Neural progenitor cell (in vitro differentiated cells): ENCODE data around the gene UBE2O. TPM values are rescaled to one million over a fixed set of nuclear protein-coding genes. Genes with fewer than 3 reads are reported as not detected.

Experiments
- DNase-seq: peaks from one replicate; pipeline ENCODE4 v3.0.0-alpha.2; 2016; ENCODE audit warnings: low spot score
- H2AFZ ChIP-seq: fragments of 200-600 bp; sonication (generic); replicated peaks from 2 replicates; pipeline ENCODE4 v1.6.1; 2016; ENCODE audit warnings: antibody characterized with exemption
- H3F3A ChIP-seq: fragments of 200-600 bp; sonication (generic); 2 replicates; pipeline ENCODE4 v1.6.1; 2016; ENCODE audit warnings: antibody characterized with exemption, low read depth
- H3K27ac ChIP-seq: fragments of 200-600 bp; sonication (generic); 2 replicates; pipeline ENCODE4 v1.5.1; 2016; ENCODE audit warnings: mild to moderate bottlenecking
- H3K27me3 ChIP-seq: fragments of 200-600 bp; sonication (generic); 2 replicates; pipeline ENCODE4 v1.6.1; 2016; ENCODE audit warnings: mild to moderate bottlenecking, moderate library complexity
- H3K36me3 ChIP-seq: fragments of 200-600 bp; sonication (generic); 2 replicates; pipeline ENCODE4 v1.5.1; 2016
- H3K4me1 ChIP-seq: fragments of 200-600 bp; sonication (generic); 2 replicates; pipeline ENCODE4 v1.6.1; 2016; ENCODE audit warnings: mixed run types
- H3K4me2 ChIP-seq: fragments of 200-600 bp; sonication (generic); 2 replicates; pipeline ENCODE4 v1.6.1; 2016
- H3K4me3 ChIP-seq: fragments of 200-600 bp; sonication (generic); 2 replicates; pipeline ENCODE4 v1.5.1; 2016
- H3K79me2 ChIP-seq: fragments of 200-600 bp; sonication (generic); 2 replicates; pipeline ENCODE4 v1.6.1; 2016; ENCODE audit warnings: low read depth
- H3K9ac ChIP-seq: fragments of 200-600 bp; sonication (generic); 2 replicates; pipeline ENCODE4 v1.6.1; 2016
- H3K9me3 ChIP-seq: fragments of 200-600 bp; sonication (generic); 2 replicates; pipeline ENCODE4 v1.5.1; 2016; ENCODE audit warnings: low read depth
- H4K20me1 ChIP-seq: fragments of 200-600 bp; sonication (generic); 2 replicates; pipeline ENCODE4 v1.6.1; 2016; ENCODE audit warnings: low read depth
- H3K27ac Mint-ChIP-seq: 3 replicates; pipeline ENCODE4 v1.8.0; 2021; ENCODE audit warnings: mixed read lengths
- H3K27me3 Mint-ChIP-seq: 2 replicates; pipeline ENCODE4 v1.8.0; 2022; ENCODE audit warnings: low read depth, mild to moderate bottlenecking, inconsistent platforms, moderate library complexity, mixed read lengths; ENCODE audit not compliant: insufficient read depth
- H3K36me3 Mint-ChIP-seq: 3 replicates; pipeline ENCODE4 v1.8.0; 2021; ENCODE audit warnings: mixed read lengths
- H3K4me1 Mint-ChIP-seq: 3 replicates; pipeline ENCODE4 v1.8.0; 2021; ENCODE audit warnings: mixed read lengths
- H3K4me3 Mint-ChIP-seq: 3 replicates; pipeline ENCODE4 v1.8.0; 2021; ENCODE audit warnings: mild to moderate bottlenecking, moderate library complexity, mixed read lengths
- H3K9me3 Mint-ChIP-seq: 3 replicates; pipeline ENCODE4 v1.8.0; 2020; ENCODE audit warnings: mixed read lengths
- CTCF ChIP-seq: fragments of 200-600 bp; sonication (generic); IDR thresholded peaks from 2 replicates; pipeline ENCODE4 v1.5.1; 2017; ENCODE audit warnings: antibody characterized with exemption, mild to moderate bottlenecking
- EZH2 ChIP-seq: fragments of 200-600 bp; sonication (generic); IDR thresholded peaks from 2 replicates; pipeline ENCODE4 v1.6.1; 2017; ENCODE audit warnings: antibody characterized with exemption, mild to moderate bottlenecking, moderate library complexity
- EZH2phosphoT487 ChIP-seq: fragments of 200-600 bp; sonication (generic); IDR thresholded peaks from 2 replicates; pipeline ENCODE4 v1.6.1; 2017; ENCODE audit warnings: antibody characterized with exemption
- total RNA-seq: library from RNA; depleted of rRNA; stranded (reverse); fragments of >200 nt; gene quantifications from 2 replicates; pipeline ENCODE4 v1.2.3, GENCODE V29; 2015; ENCODE audit warnings: low replicate concordance

The UBE2O gene
- total RNA-seq, 1 donor from 2014 or later, result 20.6 TPM

GRCh38 chr17:76481071-76481655, 28.2 kb upstream of the UBE2O start:
- Mint-ChIP-seq H3K4me3 (peak overlapping the region; percentile 72), H3K27me3 (peaks cover 9% of the 10 kb centered on the region), H3K27ac (peak overlapping the region; percentile 99), H3K36me3 (no peaks in the 10 kb centered on the region), H3K4me1 (peaks cover 21% of the 10 kb centered on the region), H3K9me3 (no peaks in the 10 kb centered on the region)
- Histone ChIP-seq H3K36me3 (no peaks in the 10 kb centered on the region), H3K9me3 (no peaks in the 10 kb centered on the region), H2AFZ (no peak overlapping the region), H3K4me3 (no peak overlapping the region), H3K79me2 (no peaks in the 10 kb centered on the region), H3F3A (peaks cover 3% of the 10 kb centered on the region), H3K27me3 (no peaks in the 10 kb centered on the region), H3K4me2 (no peak overlapping the region), H3K9ac (no peak overlapping the region), H3K27ac (no peak overlapping the region), H3K4me1 (no peaks in the 10 kb centered on the region), H4K20me1 (no peaks in the 10 kb centered on the region)
- DNase-seq, result no peak
- TF ChIP-seq CTCF, result no peak
- TF ChIP-seq EZH2phosphoT487, result no peak
- no peak for TF ChIP-seq EZH2

GRCh38 chr17:76480632-76481031, 27.7 kb upstream of the UBE2O start:
- no peaks in the 10 kb centered on the region for H3K36me3 ChIP-seq
- no peaks in the 10 kb centered on the region for H4K20me1 ChIP-seq
- H3K9me3 ChIP-seq, result no peaks in the 10 kb centered on the region
- no peaks in the 10 kb centered on the region for H3K27me3 ChIP-seq
- Mint-ChIP-seq H3K4me3 (peak overlapping the region; percentile 72), H3K27ac (peak overlapping the region; percentile 99), H3K9me3 (no peaks in the 10 kb centered on the region), H3K4me1 (peaks cover 19% of the 10 kb centered on the region), H3K36me3 (no peaks in the 10 kb centered on the region), H3K27me3 (peaks cover 11% of the 10 kb centered on the region)
- no peak overlapping the region for H2AFZ ChIP-seq
- DNase-seq, result peak; percentile 45
- no peaks in the 10 kb centered on the region for H3K4me1 ChIP-seq
- no peak overlapping the region for H3K4me2 ChIP-seq
- peaks cover 3% of the 10 kb centered on the region for H3F3A ChIP-seq
- no peak overlapping the region for H3K27ac ChIP-seq
- no peak overlapping the region for H3K9ac ChIP-seq
- TF ChIP-seq EZH2 (no peak), CTCF (no peak)
- H3K79me2 ChIP-seq, result no peaks in the 10 kb centered on the region
- H3K4me3 ChIP-seq, result no peak overlapping the region

- Histone ChIP-seq H3K79me2 (no peaks in the 10 kb centered on the region), H3K4me3 (no peak overlapping the region), H3K4me2 (no peak overlapping the region), H4K20me1 (no peaks in the 10 kb centered on the region), H3K27me3 (no peaks in the 10 kb centered on the region), H2AFZ (no peak overlapping the region), H3K36me3 (no peaks in the 10 kb centered on the region), H3K9ac (no peak overlapping the region), H3F3A (peaks cover 3% of the 10 kb centered on the region), H3K27ac (no peak overlapping the region), H3K9me3 (no peaks in the 10 kb centered on the region), H3K4me1 (no peaks in the 10 kb centered on the region)
- TF ChIP-seq EZH2phosphoT487, result no peak
- TF ChIP-seq CTCF, result no peak
- no peak for TF ChIP-seq EZH2
- no peak for DNase-seq
- no peak overlapping the region for H3K27ac Mint-ChIP-seq
- H3K4me3 Mint-ChIP-seq, result no peak overlapping the region
- H3K27me3 Mint-ChIP-seq, result peaks cover 14% of the 10 kb centered on the region
- no peaks in the 10 kb centered on the region for H3K36me3 Mint-ChIP-seq
- H3K4me1 Mint-ChIP-seq, result peaks cover 19% of the 10 kb centered on the region
- H3K9me3 Mint-ChIP-seq, result no peaks in the 10 kb centered on the region
Observed at GRCh38 chr17:76479515-76480060, 26.6 kb upstream of the UBE2O start.
